ENCODE data around the gene CHD8.
"Not testable (repeated sequence)": the region's sequence is repeated elsewhere in the genome, so short reads cannot be mapped to it uniquely, and the experiment has no call there.

Gene CHD8

GRCh38 chr14:21379338-21379737 lies 76.6 kb downstream of the CHD8 start:
- DNase-seq (ENCODE audit: low spot score) (no peak), FAIRE-seq (no peak)

- DNase-seq (ENCODE audit: low spot score) = no peak
- FAIRE-seq = no peak
These were observed 81.9 kb downstream of the CHD8 start for GRCh38 chr14:21373980-21374379.

DNA sequence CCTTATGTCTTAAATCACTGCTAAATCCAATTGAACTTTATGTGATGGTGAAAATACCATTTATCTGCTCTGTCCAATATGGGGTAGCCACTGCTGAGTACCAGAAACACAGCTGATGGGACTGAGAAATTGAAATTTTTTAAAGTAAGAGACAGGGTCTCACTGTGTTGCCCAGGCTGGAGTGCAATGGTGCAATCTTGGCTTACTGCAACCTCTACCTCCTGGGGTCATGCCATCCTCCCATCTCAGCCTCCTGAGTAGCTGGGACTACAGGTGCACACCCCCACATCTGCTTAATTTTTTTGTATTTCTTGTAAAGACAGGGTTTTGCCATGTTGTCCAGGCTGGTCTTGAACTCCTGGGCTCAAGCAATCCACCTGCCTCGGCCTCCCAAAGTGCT lies 83.1 kb downstream of the CHD8 start:
- not testable (repeated sequence) for FAIRE-seq; DNase-seq (ENCODE audit: low spot score)

GRCh38 chr14:21369949-21370679 lies 85.8 kb downstream of the CHD8 start:
- no peak for DNase-seq (ENCODE audit: low spot score)
- no peak for FAIRE-seq

DNA sequence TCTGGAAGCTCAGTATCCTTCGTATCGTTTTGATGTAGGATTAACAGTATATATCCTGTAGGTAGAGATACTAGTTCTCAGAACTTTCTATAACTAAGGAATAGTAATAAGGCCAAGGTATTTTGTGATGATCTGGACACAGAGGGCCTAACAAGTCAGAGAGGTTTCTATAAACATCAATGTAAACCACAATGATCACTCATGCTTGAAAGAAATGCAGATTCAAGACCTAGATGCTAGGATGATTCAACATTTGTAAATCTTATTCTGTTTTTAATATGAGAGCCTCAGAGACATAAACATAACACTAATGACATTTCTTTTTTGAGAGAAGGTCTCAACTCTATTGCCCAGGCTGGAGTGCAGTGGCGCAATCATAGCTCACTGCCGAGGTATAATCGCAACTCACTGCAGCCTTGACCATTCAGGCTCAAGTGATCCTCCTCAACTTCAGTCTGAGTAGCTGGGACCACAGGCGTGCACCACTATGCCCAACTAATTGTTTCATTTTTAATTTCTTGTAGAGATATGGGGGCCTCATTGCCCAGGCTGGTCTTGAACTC lies 88.3 kb downstream of the CHD8 start:
- no peak for DNase-seq (ENCODE audit: low spot score)
- FAIRE-seq = no peak

DNA sequence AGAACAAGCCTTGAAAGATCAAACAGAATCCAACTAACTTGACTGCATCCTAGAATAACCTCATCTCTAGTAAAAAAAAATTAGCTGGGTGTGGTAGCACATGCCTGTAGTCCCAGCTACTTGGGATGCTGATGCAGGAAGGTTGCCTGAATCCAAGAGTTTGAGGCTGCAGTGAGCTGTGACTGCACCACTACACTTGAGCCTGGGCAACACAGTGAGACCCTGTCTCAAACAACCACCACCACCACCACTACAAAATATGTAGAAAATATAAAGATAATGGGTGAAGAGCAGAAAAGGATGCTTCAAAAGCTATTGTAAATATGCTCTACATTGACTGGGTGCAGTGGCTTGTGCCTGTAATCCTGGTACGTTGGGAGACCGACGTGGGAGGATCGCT lies 99.4 kb downstream of the CHD8 start:
- FAIRE-seq (no peak), DNase-seq (ENCODE audit: low spot score) (no peak)

DNA sequence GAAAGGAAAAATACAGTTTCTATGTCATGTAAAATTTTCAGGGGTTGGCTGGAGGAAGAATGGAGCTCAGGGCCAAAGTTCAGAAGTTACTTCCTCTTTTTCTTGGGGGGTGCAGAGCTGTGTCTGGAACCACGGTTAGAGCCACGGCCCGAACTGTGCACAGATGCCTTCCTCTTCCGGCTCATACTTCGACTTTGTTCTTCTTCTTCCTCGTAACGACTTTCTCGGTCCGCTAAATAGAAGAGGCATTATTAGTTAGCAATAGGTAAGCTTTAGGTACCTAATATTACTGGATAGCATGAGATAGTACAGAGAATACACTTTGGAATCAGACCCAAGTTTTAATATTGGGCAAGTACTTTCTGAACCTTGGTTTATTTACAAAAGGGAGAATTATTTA lies 103.3 kb downstream of the CHD8 start:
- DNase-seq (ENCODE audit: low spot score) (no peak), FAIRE-seq (no peak)

DNA sequence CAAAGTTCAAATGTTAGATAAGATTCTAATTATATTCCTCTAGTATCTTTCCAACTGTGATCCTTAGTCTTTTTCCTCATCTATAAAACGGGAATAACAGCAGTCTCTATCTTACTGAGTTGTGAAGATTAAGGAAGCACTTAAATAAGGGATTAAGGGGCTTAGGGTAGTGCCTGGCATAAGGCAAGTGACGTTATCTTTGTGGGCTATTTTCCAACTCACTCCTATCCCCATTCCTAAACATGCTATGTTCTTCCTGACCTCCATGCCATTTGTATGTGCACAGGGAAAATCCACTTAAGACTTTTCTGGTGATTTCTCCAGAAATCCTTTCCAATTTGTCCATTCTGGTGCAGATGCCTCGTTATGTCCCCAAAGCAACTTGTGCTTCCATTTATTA lies 105.4 kb downstream of the CHD8 start:
- FAIRE-seq = no peak
- DNase-seq (ENCODE audit: low spot score) = no peak

DNA sequence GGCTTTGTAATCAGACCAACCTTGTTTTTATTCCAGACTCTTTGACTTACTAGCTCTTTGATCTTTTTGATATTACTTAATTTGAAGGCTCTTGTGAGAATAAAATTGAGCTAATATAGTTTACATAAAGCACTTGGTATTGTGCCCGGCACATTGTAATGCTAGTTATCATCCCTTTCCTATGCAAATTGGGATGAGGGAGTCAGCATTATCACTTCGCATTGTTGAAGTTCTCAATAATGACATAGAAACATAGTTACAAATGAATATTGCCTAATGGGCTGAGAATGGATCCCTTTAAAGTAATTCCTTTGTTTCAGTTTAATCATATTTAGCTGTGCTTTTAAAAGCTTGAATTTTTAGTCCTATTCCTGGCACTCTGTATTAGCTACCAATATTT lies 108.7 kb downstream of the CHD8 start:
- DNase-seq (ENCODE audit: low spot score) (no peak), FAIRE-seq (no peak)

- no peak for FAIRE-seq
- DNase-seq (ENCODE audit: low spot score) = no peak
These were observed 109.3 kb downstream of the CHD8 start for GRCh38 chr14:21346532-21347135.

DNA sequence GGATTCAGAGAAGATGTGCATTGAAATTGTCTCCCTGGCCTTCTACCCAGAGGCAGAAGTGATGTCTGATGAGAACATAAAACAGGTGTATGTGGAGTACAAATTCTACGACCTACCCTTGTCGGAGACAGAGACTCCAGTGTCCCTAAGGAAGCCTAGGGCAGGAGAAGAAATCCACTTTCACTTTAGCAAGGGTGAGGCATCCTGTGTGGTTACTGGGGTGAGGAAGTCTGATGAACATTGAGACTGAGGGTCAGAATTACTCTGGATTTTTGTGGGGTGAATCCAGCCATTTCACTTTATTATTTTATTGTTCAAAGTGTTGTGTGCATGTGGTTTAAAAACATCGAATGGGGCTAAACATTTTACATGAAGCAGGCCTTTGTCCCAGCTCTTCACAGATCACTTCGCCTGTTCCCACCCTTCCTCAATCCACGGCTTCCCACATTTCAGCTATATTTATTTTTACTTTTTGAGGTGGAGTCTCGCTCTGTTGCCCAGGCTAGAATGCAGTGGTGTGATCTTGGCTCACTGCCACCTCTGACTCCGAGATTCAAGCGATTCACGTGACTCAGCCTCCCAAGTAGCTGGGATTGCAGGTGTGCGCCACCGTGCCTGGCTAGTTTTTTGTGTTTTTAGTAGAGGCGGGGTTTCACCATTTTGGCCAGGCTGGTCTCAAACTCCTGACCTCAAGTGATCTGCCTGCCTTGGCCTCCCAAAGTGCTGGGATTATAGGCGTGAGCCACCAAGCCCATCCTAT lies 112.7 kb downstream of the CHD8 start:
- FAIRE-seq = no peak

More for the DNA sequence above, 112.7 kb downstream of the CHD8 start:
- no peak for DNase-seq (ENCODE audit: low spot score)

Data from RCC 7860 (cell line).